Left ventricle myocardium superior (tissue), 1 donor: ENCODE results near the gene NTN3. TPM values are rescaled to one million over a fixed set of nuclear protein-coding genes. Genes with fewer than 3 reads are reported as not detected.

ENCODE experiments used
- ATAC-seq: fragments of 200-7000 bp; cut with Tn5 transposase; one replicate; pipeline ENCODE4 v1.9.1; 2020; ENCODE audit warnings: mild to moderate bottlenecking, moderate library complexity
- DNase-seq: peaks from one replicate; pipeline ENCODE4 v3.0.0-alpha.2; 2020
- intact Hi-C: fragments of 100-400 bp; cut with micrococcal nuclease; formaldehyde crosslinking; loops from one replicate; pipeline ENCODE4 v1.11.0; 2022
- microRNA-seq: library from miRNA; unstranded; fragments of <30 nt; microRNA quantifications from one replicate; pipeline ENCODE4 v1.2.0, GENCODE V29; 2020; ENCODE audit warnings: borderline number of aligned reads
- total RNA-seq: library from RNA; stranded (reverse); fragmentation: NEBNext Ultra II Directional; extraction: Animal tissue kit (Norgen Biotek cat#: 25700); gene quantifications from one replicate; pipeline ENCODE4 v1.2.1, GENCODE V29; 2021
- donor health status: DM: no; HTN: yes; CAD: no; lungs with severe emphysema.

The NTN3 gene
- total RNA-seq, 1 donor from 2014 or later: 0.52 TPM

DNA sequence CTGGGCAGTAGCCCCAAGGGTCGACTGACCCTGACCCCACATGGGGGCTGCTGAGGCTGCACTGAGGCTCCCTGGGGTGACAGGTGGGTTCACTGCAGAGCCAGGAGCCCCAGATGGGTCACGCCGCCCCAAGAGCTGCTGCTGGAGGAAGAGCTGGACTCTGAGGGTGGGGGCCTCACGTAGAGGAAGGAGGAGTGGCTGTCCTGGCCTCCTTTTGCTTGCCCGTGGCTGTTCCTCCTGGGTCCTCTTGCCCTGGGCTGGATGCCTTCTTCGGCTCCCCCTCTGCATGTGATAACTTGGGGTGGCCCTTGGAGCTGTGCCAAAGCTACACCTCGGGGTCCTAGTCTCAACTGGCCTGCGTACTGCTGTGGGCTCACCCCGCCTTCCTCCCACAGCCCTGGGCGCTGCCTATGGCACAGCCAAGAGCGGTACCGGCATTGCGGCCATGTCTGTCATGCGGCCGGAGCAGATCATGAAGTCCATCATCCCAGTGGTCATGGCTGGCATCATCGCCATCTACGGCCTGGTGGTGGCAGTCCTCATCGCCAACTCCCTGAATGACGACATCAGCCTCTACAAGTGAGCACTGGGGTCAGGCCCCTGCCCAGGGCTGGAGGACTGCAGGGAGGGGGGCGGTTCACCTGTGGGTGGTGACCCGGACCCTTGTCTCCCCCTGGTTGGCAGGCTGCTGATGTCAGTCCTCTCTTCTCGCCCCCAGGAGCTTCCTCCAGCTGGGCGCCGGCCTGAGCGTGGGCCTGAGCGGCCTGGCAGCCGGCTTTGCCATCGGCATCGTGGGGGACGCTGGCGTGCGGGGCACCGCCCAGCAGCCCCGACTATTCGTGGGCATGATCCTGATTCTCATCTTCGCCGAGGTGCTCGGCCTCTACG lies 48.0 kb downstream of the NTN3 start:
- intact Hi-C loops: no loop called here

DNA sequence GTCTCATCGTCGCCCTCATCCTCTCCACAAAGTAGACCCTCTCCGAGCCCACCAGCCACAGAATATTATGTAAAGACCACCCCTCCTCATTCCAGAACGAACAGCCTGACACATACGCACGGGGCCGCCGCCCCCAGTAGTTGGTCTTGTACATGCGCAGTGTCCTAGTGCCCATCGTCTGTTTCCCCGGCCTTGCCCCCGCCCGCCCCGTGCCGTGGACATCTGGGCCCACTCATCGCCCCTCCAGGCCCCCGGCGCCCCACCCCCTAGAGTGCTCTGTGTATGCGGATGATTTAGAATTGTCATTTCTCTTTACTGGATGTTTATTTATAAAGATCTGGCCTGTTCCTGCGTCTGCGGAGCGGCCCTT lies 48.6 kb downstream of the NTN3 start:
- peak; percentile 5 for ATAC-seq
- intact Hi-C loops: no loop called here
- DNase-seq: no peak

More for the DNA sequence above, 48.0 kb downstream of the NTN3 start:
- DNase-seq (peak; percentile 39), ATAC-seq (no peak)

DNA sequence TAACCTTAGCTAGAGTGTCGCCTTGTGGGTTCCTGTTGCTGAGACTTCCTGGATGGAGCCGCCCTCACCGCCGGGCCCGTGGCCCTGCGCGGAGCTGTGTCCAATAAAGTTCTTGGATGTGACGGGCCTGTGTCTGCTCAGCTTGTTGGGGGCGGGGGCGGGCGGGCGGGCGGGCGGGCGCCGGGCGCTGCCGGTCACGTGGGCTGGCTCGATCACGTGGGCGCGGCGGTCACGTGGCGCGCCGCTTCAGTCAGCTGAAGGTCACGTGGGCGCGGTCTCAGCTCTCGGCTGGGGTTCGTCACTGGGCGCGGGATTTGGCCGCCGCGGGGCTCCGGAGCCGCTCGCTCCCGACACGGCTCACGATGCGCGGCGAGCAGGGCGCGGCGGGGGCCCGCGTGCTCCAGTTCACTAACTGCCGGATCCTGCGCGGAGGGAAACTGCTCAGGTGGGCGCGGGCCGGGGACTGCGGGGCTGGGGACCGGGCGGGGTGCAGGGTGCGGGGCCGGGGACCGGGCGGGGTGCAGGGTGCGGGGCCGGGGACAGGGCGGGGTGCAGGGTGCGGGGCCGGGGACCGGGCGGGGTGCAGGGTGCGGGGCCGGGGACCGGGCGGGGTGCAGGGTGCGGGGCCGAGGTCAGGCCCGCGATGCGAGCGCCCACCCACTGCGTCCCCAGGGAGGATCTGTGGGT lies 49.1 kb downstream of the NTN3 start, which contains the start of gene AMDHD2:
Gene AMDHD2 (plus strand): TSS at position 275 of the 687 bp plus-strand sequence. CDS start 88 bp downstream, at position 363.
- intact Hi-C loops: no loop called here
- DNase-seq: peak; percentile 96
- peak; percentile 80 for ATAC-seq

DNA sequence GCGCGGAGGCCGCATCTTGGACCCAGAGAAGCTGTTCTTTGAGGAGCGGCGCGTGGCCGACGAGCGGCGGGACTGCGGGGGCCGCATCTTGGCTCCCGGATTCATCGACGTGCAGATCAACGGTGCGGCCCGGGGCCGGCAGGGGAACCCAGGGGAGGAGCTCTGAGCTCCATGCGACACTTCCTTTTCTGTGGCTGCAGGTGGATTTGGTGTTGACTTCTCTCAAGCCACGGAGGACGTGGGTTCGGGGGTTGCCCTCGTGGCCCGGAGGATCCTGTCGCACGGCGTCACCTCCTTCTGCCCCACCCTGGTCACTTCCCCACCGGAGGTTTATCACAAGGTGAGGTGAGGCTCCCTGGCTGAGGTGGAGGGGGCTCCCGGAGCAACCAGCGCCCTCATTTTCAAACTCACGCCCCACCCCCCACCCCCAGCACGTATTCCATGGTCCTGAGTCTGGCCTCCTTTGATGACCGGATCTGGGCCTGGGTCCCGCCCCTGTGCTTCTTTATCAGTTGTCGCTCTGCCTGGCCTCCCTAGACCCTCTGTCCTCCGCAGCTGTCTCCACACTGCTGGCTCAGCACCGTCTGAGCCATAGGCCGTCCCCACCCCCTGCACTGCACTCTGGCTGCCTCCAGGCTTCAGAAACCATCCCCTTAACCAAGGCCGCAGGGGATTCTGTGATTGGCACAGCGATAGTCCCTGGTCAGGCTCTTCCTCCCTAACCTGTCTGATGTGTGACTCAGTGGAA lies 49.9 kb downstream of the NTN3 start:
- no peak for DNase-seq
- intact Hi-C loops: no loop called here
- no peak for ATAC-seq

Small RNA genes within 50 kb of the gene (microRNA-seq; reads per million reads assigned to microRNA genes)
- not detected for gene MIR6767
- not detected for gene MIR6768

Other genes with a start within 250 kb of the NTN3 start
- 14.2 TPM for gene E4F1, start 247.7 kb upstream of the NTN3 start, total RNA-seq
- 0.47 TPM for gene DNASE1L2, start 234.9 kb upstream of the NTN3 start, total RNA-seq
- gene ECI1, start 219.7 kb upstream of the NTN3 start, total RNA-seq: 225 TPM
- 113 TPM for gene RNPS1, start 203.2 kb upstream of the NTN3 start, total RNA-seq
- gene ABCA3, start 130.6 kb upstream of the NTN3 start, total RNA-seq: 7.7 TPM
- gene CCNF, start 41.9 kb upstream of the NTN3 start, total RNA-seq: 1.1 TPM
- 0.67 TPM for gene TEDC2, start 11.2 kb upstream of the NTN3 start, total RNA-seq
- gene TBC1D24, start 3.8 kb downstream of the NTN3 start, total RNA-seq: 15.4 TPM
- 150 TPM for gene ATP6V0C, start 42.7 kb downstream of the NTN3 start, total RNA-seq
- 15.8 TPM for gene AMDHD2, start 49.1 kb downstream of the NTN3 start, total RNA-seq
- not detected for gene CEMP1, start 60.1 kb downstream of the NTN3 start, total RNA-seq
- 43.1 TPM for gene PDPK1, start 66.7 kb downstream of the NTN3 start, total RNA-seq
- gene KCTD5, start 211.2 kb downstream of the NTN3 start, total RNA-seq: 10.4 TPM
- gene PRSS27, start 248.9 kb downstream of the NTN3 start, total RNA-seq: 0.12 TPM